K562 (cell line): Measurements from ENCODE around the gene BRMS1. TPM values are rescaled to one million over a fixed set of nuclear protein-coding genes. Genes with fewer than 3 reads are reported as not detected.

Experiments used
- ATAC-seq: fragments of 200-7000 bp; cut with Tn5 transposase; 3 replicates; pipeline ENCODE4 v1.9.1; 2020; ENCODE audit warnings: moderate library complexity
- BruUV-seq: library from RNA; stranded (reverse); fragments of 400-500 nt; replicated peaks from 2 replicates; lab custom pipeline; 2021; lab: Mats Ljungman, UMichigan
- CTCF ChIA-PET: fragments of 300-600 bp; formaldehyde crosslinking; extraction: SDS; loops from one replicate; lab custom pipeline; 2021; ENCODE audit warnings: low intra/inter-chr PET ratio; lab: Yijun Ruan, JAX
- POLR2A ChIA-PET: fragments of 300-600, 350-650 bp; sonication (Branson Sonifier 250); formaldehyde crosslinking; extraction: SDS; loops from one replicate; lab custom pipeline; 2021; ENCODE audit warnings: antibody characterized with exemption, inconsistent platforms; lab: Yijun Ruan, JAX
- DNase-seq, 4 experiments: peaks; one replicate each; pipeline versions ENCODE4 v3.0.0 to v3.0.0-alpha.2; 2011 to 2018; ENCODE audit warnings: low spot score in 3 of 4, mixed read lengths in 3 of 4; ENCODE audit errors: extremely low read depth in 1 of 4
- FAIRE-seq: peaks from 2 replicates; lab custom pipeline; 2011; peaks lifted over from hg19 to GRCh38; lab: Jason Lieb, UNC
- H2AFZ ChIP-seq: 2 replicates; pipeline ENCODE4 v1.6.0; 2011; ENCODE audit warnings: low read depth, low read length, control low read depth, inconsistent platforms
- H3K27ac ChIP-seq: fragments of 200-600 bp; 3 replicates; pipeline ENCODE4 v1.8.0; 2011; ENCODE audit warnings: low read depth, mild to moderate bottlenecking, control low read depth, inconsistent platforms, low read length, moderate library complexity, mixed read lengths; ENCODE audit errors: extremely low read depth
- H3K27me3 ChIP-seq, 2 experiments: fragments of 300-600 bp in 1 of 2; 2 replicates in 1 of 2; 3 replicates in 1 of 2; pipeline versions ENCODE4 v1.6.0 to v1.8.0; 2011; ENCODE audit warnings: inconsistent platforms in 2 of 2, low read length in 2 of 2, mild to moderate bottlenecking in 1 of 2, mixed read lengths in 1 of 2, moderate library complexity in 1 of 2; ENCODE audit not compliant: control insufficient read depth in 2 of 2, insufficient read depth in 2 of 2
- H3K36me3 ChIP-seq: fragments of 300-600 bp; 3 replicates; pipeline ENCODE4 v1.8.0; 2011; ENCODE audit warnings: mild to moderate bottlenecking, low read length, inconsistent platforms; ENCODE audit not compliant: control insufficient read depth, insufficient read depth
- H3K4me1 ChIP-seq, 2 experiments: fragments of 200-600 bp in 1 of 2; replicated peaks in 1 of 2; 2 replicates in 1 of 2; 3 replicates in 1 of 2; pipeline versions ENCODE4 v1.5.1 to v1.8.0; 2011; ENCODE audit warnings: inconsistent platforms in 2 of 2, low read length in 2 of 2, mild to moderate bottlenecking in 1 of 2, mixed read lengths in 1 of 2, moderate library complexity in 1 of 2; ENCODE audit not compliant: control insufficient read depth in 2 of 2, insufficient read depth in 2 of 2
- H3K4me2 ChIP-seq: 2 replicates; pipeline ENCODE4 v1.6.1; 2011; ENCODE audit warnings: low read length, control low read depth, inconsistent platforms, mixed read lengths; ENCODE audit not compliant: insufficient read depth
- H3K4me3 ChIP-seq: fragments of 200-600 bp; sonication (generic), shearing (Covaris generic); 2 replicates; pipeline ENCODE4 v1.5.1; 2016; ENCODE audit warnings: control low read depth, inconsistent platforms
- H3K79me2 ChIP-seq: fragments of 200-600 bp; 3 replicates; pipeline ENCODE4 v1.8.0; 2011; ENCODE audit warnings: low read length, inconsistent platforms; ENCODE audit not compliant: control insufficient read depth, insufficient read depth
- H3K9ac ChIP-seq, 2 experiments: 2 replicates each; pipeline versions ENCODE4 v1.6.0 to v1.6.1; 2011; ENCODE audit warnings: low read depth in 2 of 2, low read length in 2 of 2, control low read depth in 1 of 2, inconsistent platforms in 1 of 2, mild to moderate bottlenecking in 1 of 2, mixed read lengths in 1 of 2; ENCODE audit not compliant: insufficient read depth in 1 of 2
- H3K9me1 ChIP-seq: one replicate; pipeline ENCODE4 v1.6.0; 2011; ENCODE audit warnings: inconsistent platforms, mild to moderate bottlenecking, low read length, moderate library complexity; ENCODE audit not compliant: control insufficient read depth, insufficient read depth
- H3K9me3 ChIP-seq: replicated peaks from 2 replicates; pipeline ENCODE4 v1.5.1; 2011; ENCODE audit warnings: low read depth, low read length, inconsistent platforms; ENCODE audit not compliant: control insufficient read depth, insufficient read depth
- H4K20me1 ChIP-seq: replicated peaks from 2 replicates; pipeline ENCODE4 v1.6.1; 2011; ENCODE audit warnings: low read length, inconsistent platforms, mixed read lengths; ENCODE audit not compliant: control insufficient read depth, insufficient read depth
- ARID1B ChIP-seq: fragments of 450-650 bp; IDR thresholded peaks from 2 replicates; pipeline ENCODE4 v1.6.1; 2016; ENCODE audit warnings: antibody characterized with exemption, mild to moderate bottlenecking, inconsistent platforms
- ATF1 ChIP-seq, 2 experiments: fragments of 450-650 bp in 1 of 2; IDR thresholded peaks; 2 replicates each; pipeline ENCODE4 v1.6.1; 2016; ENCODE audit warnings: missing compliant biosample characterization in 1 of 2, missing genetic modification characterization in 1 of 2
- C11orf30 ChIP-seq: fragments of 450-650 bp; IDR thresholded peaks from 2 replicates; pipeline ENCODE4 v1.6.1; 2016; ENCODE audit warnings: low read depth, mild to moderate bottlenecking
- CBFA2T3 ChIP-seq: fragments of 450-650 bp; IDR thresholded peaks from 2 replicates; pipeline ENCODE4 v1.6.1; 2017
- GATAD2B ChIP-seq: fragments of 450-650 bp; IDR thresholded peaks from 2 replicates; pipeline ENCODE4 v1.6.1; 2017; ENCODE audit warnings: mild to moderate bottlenecking, borderline replicate concordance
- JUND ChIP-seq, 2 experiments: IDR thresholded peaks; 2 replicates in 1 of 2; 3 replicates in 1 of 2; pipeline ENCODE4 v1.6.1; 2011; ENCODE audit warnings: borderline replicate concordance in 2 of 2, low read depth in 2 of 2, low read length in 2 of 2, improper control_type of control experiment in 1 of 2, missing biosample characterization in 1 of 2, missing genetic modification characterization in 1 of 2, missing genetic modification reagents in 1 of 2
- MAFG ChIP-seq: fragments of 450-650 bp; conservative IDR thresholded peaks from 2 replicates; pipeline ENCODE4 v1.6.1; 2016; ENCODE audit warnings: missing genetic modification characterization, missing compliant biosample characterization
- MCM7 ChIP-seq, 2 experiments: fragments of 450-650 bp; IDR thresholded peaks; 2 replicates each; pipeline ENCODE4 v1.6.1; 2016 to 2018
- NR2C2 ChIP-seq, 2 experiments: fragments of 200-800 bp in 1 of 2; sonication (Bioruptor generic) in 1 of 2; sonication (generic) in 1 of 2; formaldehyde crosslinking in 1 of 2; IDR thresholded peaks; 2 replicates each; pipeline versions ENCODE4 v1.6.1 to v1.8.0; 2016 to 2022; ENCODE audit warnings: mild to moderate bottlenecking in 1 of 2, missing compliant biosample characterization in 1 of 2, missing genetic modification characterization in 1 of 2, missing genetic modification reagents in 1 of 2
- POLR2A ChIP-seq: fragments of 450-650 bp; conservative IDR thresholded peaks from 2 replicates; pipeline ENCODE4 v1.6.1; 2016
- SRSF9 ChIP-seq: fragments of 200-400 bp; formaldehyde crosslinking; IDR thresholded peaks from 2 replicates; pipeline ENCODE4 v1.6.1; 2017; ENCODE audit warnings: low read depth, low read length, borderline replicate concordance
- TAL1 ChIP-seq: fragments of 450-650 bp; IDR thresholded peaks from 2 replicates; pipeline ENCODE4 v1.6.1; 2016; ENCODE audit warnings: mild to moderate bottlenecking
- TCF3 ChIP-seq: sonication (generic); formaldehyde crosslinking; IDR thresholded peaks from 2 replicates; pipeline ENCODE4 v1.4.0; 2020; ENCODE audit warnings: mild to moderate bottlenecking, missing genetic modification reagents
- WHSC1 ChIP-seq: IDR thresholded peaks from one replicate; pipeline ENCODE4 v1.6.1; 2012; ENCODE audit warnings: low read length, control low read depth, inconsistent platforms
- ZNF316 ChIP-seq: fragments of 450-650 bp; IDR thresholded peaks from 2 replicates; pipeline ENCODE4 v1.6.1; 2016
- ZNF408 ChIP-seq: fragments of 250-450 bp; sonication (Bioruptor Pico); IDR thresholded peaks from 2 replicates; pipeline ENCODE4 v1.4.0; 2020; ENCODE audit warnings: low read depth, mild to moderate bottlenecking, moderate library complexity
- ZNF830 ChIP-seq: fragments of 250-450 bp; sonication (Bioruptor Pico); IDR thresholded peaks from 2 replicates; pipeline ENCODE4 v1.5.0; 2021; ENCODE audit warnings: mild to moderate bottlenecking
- WGBS: fragments of 100-300 bp; shearing (Covaris generic); methylation state at CpG from one replicate; pipeline ENCODE4 v1.1.6; 2016; ENCODE audit warnings: low coverage, mixed read lengths; ENCODE audit not compliant: insufficient coverage; ENCODE audit errors: missing lambda C conversion rate; 5-methylcytosine and 5-hydroxymethylcytosine counted together
- in situ Hi-C: fragments of 300-500 bp; cut with MboI; formaldehyde crosslinking; loops from 4 replicates; pipeline ENCODE4 v1.15.0; 2018; ENCODE audit warnings: inconsistent platforms, mixed read lengths
- intact Hi-C: fragments of 100-400 bp; cut with micrococcal nuclease; formaldehyde crosslinking; loops from 2 replicates; pipeline ENCODE4 v1.14.2; 2022
- polyA plus RNA-seq, 8 experiments: library from polyadenylated mRNA; depleted of rRNA in 4 of 8; stranded (reverse) in 5 of 8; unstranded in 3 of 8; fragments of >200 nt; fragmentation: Nextera tagmentation in 2 of 8; fragmentation: Illumina TruSeq in 1 of 8; extraction: Ambion mirVana in 2 of 8; extraction: Trizol in 1 of 8; gene quantifications; 2 replicates each; pipeline versions ENCODE4 v1.2.1 to v1.2.3, GENCODE V29; 2011 to 2014; ENCODE audit warnings: inconsistent platforms in 1 of 8, missing spikeins in 1 of 8
- total RNA-seq, 7 experiments: library from RNA; depleted of rRNA in 6 of 7; stranded (reverse); fragments of >200 nt in 6 of 7; fragmentation: Illumina TruSeq in 2 of 7; extraction: Trizol in 2 of 7; gene quantifications; 2 replicates each; pipeline versions ENCODE4 v1.2.1 to v1.2.3, GENCODE V29; 2011 to 2021; ENCODE audit warnings: low replicate concordance in 1 of 7
- TF ChIP-seq, protein P1 (sequence below): fragments of 450-650 bp; formaldehyde crosslinking; IDR thresholded peaks from 2 replicates; pipeline ENCODE4 v1.4.0; 2020; ENCODE audit warnings: mild to moderate bottlenecking, mixed read lengths
- TF ChIP-seq, protein P2 (sequence below): fragments of 450-650 bp; IDR thresholded peaks from 2 replicates; pipeline ENCODE4 v1.7.0; 2016; ENCODE audit warnings: borderline replicate concordance
- TF ChIP-seq, protein P3 (sequence below), 2 experiments: fragments of 450-650 bp; conservative IDR thresholded peaks; 2 replicates each; pipeline ENCODE4 v1.6.1; 2017; ENCODE audit warnings: mild to moderate bottlenecking in 2 of 2, moderate library complexity in 2 of 2

The BRMS1 gene
- total and polyA plus RNA-seq, 9 of the 15 experiments (the other 6 are each of a cell fraction or from before 2014, with no cell fraction given), result 2.2 to 78.8 (median 33.4) TPM

DNA sequence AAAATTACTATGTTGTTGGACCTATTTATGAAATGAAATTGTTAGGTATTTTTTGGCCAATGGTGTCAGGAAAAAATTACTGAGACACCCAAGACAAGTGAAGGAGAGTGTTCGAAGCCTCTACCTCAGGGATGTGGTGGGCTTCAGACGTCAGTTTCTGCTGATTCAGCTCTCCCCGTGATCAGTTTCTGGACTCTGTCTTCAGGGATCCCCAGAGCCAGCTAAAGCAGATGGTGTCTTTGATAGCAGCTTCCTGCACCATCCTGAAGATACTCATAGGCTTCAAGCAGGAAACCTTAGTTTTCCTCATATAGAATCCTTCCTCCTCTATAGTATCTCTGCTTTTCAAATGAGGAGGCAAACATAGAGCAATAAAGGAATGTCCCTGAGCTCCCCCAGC, 35.4 kb downstream of the BRMS1 start:
- H3K27me3 ChIP-seq, result no peaks in the 10 kb centered on the region
- ATAC-seq (no peak), FAIRE-seq (no peak), DNase-seq (peak in 3 of 4 experiments; percentile 57 to 60 (median 60))
- BruUV-seq, result no TSS peak
- no peaks in the 10 kb centered on the region for H3K36me3 ChIP-seq
- peaks cover 23 to 33% of the 10 kb centered on the region in 2 experiments for H3K4me1 ChIP-seq
- WGBS, result 9% methylated on average over 3 of the region's 3 CpGs
- in situ Hi-C loops, result no loop called here
- H3K27ac ChIP-seq, result no peak overlapping the region
- no peaks in the 10 kb centered on the region for H3K9me1 ChIP-seq
- intact Hi-C loops, result no loop called here
- H3K4me3 ChIP-seq, result no peak overlapping the region
- no peaks in the 10 kb centered on the region for H3K9me3 ChIP-seq
- no peaks in the 10 kb centered on the region for H4K20me1 ChIP-seq
- peak overlapping the region; percentile 9; the same call in 1 of the 2 replicates for H3K4me2 ChIP-seq
- ChIA-PET CTCF (interaction anchor here (0.7 kb wide), 1 partner anchor 112 kb away, joined by 3 read pairs; no protein-coding TSS in a partner anchor), POLR2A (interaction anchor here (0.9 to 1.9 kb wide), 2 partner anchors 21 to 24 kb away, joined by 3 to 4 read pairs; partner anchors contain the start of gene YIF1A)
- peak overlapping the region; percentile 49 for H2AFZ ChIP-seq
- peak overlapping the region in 1 of 2 experiments; percentile 62; a peak in 1 of 4 replicates for H3K9ac ChIP-seq
- no peaks in the 10 kb centered on the region for H3K79me2 ChIP-seq
- TF ChIP-seq TCF3 (CRISPR knock-in tag), result peak; percentile 47
- TF ChIP-seq ATF1 (CRISPR knock-in tag; IDR thresholded peaks at IDR 0.05), result no peak
- no peak for TF ChIP-seq ATF1 (tag; IDR thresholded peaks at IDR 0.05)
- no peak for TF ChIP-seq MCM7 (IDR thresholded peaks at IDR 0.05)
- no peak for TF ChIP-seq ZNF830 (CRISPR knock-in tag)
- TF ChIP-seq, protein P1, sequence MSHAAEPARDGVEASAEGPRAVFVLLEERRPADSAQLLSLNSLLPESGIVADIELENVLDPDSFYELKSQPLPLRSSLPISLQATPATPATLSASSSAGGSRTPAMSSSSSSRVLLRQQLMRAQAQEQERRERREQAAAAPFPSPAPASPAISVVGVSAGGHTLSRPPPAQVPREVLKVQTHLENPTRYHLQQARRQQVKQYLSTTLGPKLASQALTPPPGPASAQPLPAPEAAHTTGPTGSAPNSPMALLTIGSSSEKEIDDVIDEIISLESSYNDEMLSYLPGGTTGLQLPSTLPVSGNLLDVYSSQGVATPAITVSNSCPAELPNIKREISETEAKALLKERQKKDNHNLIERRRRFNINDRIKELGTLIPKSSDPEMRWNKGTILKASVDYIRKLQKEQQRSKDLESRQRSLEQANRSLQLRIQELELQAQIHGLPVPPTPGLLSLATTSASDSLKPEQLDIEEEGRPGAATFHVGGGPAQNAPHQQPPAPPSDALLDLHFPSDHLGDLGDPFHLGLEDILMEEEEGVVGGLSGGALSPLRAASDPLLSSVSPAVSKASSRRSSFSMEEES, result no peak
- peak; percentile 97 for TF ChIP-seq ZNF316
- TF ChIP-seq, protein P2, sequence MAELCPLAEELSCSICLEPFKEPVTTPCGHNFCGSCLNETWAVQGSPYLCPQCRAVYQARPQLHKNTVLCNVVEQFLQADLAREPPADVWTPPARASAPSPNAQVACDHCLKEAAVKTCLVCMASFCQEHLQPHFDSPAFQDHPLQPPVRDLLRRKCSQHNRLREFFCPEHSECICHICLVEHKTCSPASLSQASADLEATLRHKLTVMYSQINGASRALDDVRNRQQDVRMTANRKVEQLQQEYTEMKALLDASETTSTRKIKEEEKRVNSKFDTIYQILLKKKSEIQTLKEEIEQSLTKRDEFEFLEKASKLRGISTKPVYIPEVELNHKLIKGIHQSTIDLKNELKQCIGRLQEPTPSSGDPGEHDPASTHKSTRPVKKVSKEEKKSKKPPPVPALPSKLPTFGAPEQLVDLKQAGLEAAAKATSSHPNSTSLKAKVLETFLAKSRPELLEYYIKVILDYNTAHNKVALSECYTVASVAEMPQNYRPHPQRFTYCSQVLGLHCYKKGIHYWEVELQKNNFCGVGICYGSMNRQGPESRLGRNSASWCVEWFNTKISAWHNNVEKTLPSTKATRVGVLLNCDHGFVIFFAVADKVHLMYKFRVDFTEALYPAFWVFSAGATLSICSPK, result no peak
- TF ChIP-seq C11orf30, result peak; percentile 96
- no peak for TF ChIP-seq WHSC1
- TF ChIP-seq ZNF408 (CRISPR knock-in tag), result no peak
- peak; percentile 60 for TF ChIP-seq ARID1B
- peak; percentile 40; the same call in 1 of the 2 replicates for TF ChIP-seq TAL1
- TF ChIP-seq SRSF9, result no peak
- TF ChIP-seq NR2C2 (CRISPR knock-in tag; IDR thresholded peaks at IDR 0.05), result no peak
- no peak for TF ChIP-seq NR2C2 (tag; IDR thresholded peaks at IDR 0.05)
- TF ChIP-seq GATAD2B, result no peak
- peak; percentile 58 for TF ChIP-seq CBFA2T3
- TF ChIP-seq POLR2A, result no peak
- TF ChIP-seq, protein P3, sequence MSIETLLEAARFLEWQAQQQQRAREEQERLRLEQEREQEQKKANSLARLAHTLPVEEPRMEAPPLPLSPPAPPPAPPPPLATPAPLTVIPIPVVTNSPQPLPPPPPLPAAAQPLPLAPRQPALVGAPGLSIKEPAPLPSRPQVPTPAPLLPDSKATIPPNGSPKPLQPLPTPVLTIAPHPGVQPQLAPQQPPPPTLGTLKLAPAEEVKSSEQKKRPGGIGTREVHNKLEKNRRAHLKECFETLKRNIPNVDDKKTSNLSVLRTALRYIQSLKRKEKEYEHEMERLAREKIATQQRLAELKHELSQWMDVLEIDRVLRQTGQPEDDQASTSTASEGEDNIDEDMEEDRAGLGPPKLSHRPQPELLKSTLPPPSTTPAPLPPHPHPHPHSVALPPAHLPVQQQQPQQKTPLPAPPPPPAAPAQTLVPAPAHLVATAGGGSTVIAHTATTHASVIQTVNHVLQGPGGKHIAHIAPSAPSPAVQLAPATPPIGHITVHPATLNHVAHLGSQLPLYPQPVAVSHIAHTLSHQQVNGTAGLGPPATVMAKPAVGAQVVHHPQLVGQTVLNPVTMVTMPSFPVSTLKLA (conservative IDR thresholded peaks at IDR 0.05), result no peak
- peak; percentile 92 for TF ChIP-seq MAFG
- TF ChIP-seq JUND (IDR thresholded peaks at IDR 0.05; ENCODE audit: borderline replicate concordance, low read depth, low read length), result no peak
- 0 out of 3 replicates have a peak, but pooled peaks have one; percentile 9 for TF ChIP-seq JUND (tag; IDR thresholded peaks at IDR 0.05; ENCODE audit: borderline replicate concordance, low read depth, low read length)
